ENCODE results near the gene UGT1A10. TPM values are rescaled to one million over a fixed set of nuclear protein-coding genes. Genes with fewer than 3 reads are reported as not detected.
A peak's percentile ranks its signal among the peaks of the same experiment; 100 is the strongest.
"Not testable (repeated sequence)": the region's sequence is repeated elsewhere in the genome, so short reads cannot be mapped to it uniquely, and the experiment has no call there.

UGT1A10 gene
- total RNA-seq, 1 experiment from 2014 or later, result not detected

- in situ Hi-C loops (cut with HindIII; ENCODE audit: low sequenced_read_pairs), result no loop called here
- no peak for DNase-seq (ENCODE audit: low spot score)
These were observed 52.8 kb downstream of the UGT1A10 start for GRCh38 chr2:233689031-233689430.

GRCh38 chr2:233689501-233689900, 53.3 kb downstream of the UGT1A10 start:
- in situ Hi-C loops (cut with HindIII; ENCODE audit: low sequenced_read_pairs), result no loop called here
- no peak for DNase-seq (ENCODE audit: low spot score)

GRCh38 chr2:233690444-233690843, 54.2 kb downstream of the UGT1A10 start:
- in situ Hi-C loops (cut with HindIII; ENCODE audit: low sequenced_read_pairs), result no loop called here

GRCh38 chr2:233691443-233692433, 55.5 kb downstream of the UGT1A10 start:
- in situ Hi-C loops (cut with HindIII; ENCODE audit: low sequenced_read_pairs), result no loop called here

More at GRCh38 chr2:233690444-233690843, 54.2 kb downstream of the UGT1A10 start:
- no peak for DNase-seq (ENCODE audit: low spot score)

GRCh38 chr2:233692648-233693047, 56.4 kb downstream of the UGT1A10 start, which contains the start of gene UGT1A6:
UGT1A6 (plus strand) TSS chr2:233692890; CDS start chr2:233693005, 115 bp downstream.
- in situ Hi-C loops (cut with HindIII; ENCODE audit: low sequenced_read_pairs), result no loop called here
- no peak for DNase-seq (ENCODE audit: low spot score)

More at GRCh38 chr2:233691443-233692433, 55.5 kb downstream of the UGT1A10 start:
- no peak for DNase-seq (ENCODE audit: low spot score)

- in situ Hi-C loops (cut with HindIII; ENCODE audit: low sequenced_read_pairs), result no loop called here
- no peak for DNase-seq (ENCODE audit: low spot score)
These were observed 57.7 kb downstream of the UGT1A10 start for GRCh38 chr2:233693963-233694362.

- no peak for DNase-seq (ENCODE audit: low spot score)
- in situ Hi-C loops (cut with HindIII; ENCODE audit: low sequenced_read_pairs), result no loop called here
These were observed 62.5 kb downstream of the UGT1A10 start for GRCh38 chr2:233698740-233699139.

- DNase-seq (ENCODE audit: low spot score), result no peak
- in situ Hi-C loops (cut with HindIII; ENCODE audit: low sequenced_read_pairs), result no loop called here
These were observed 63.3 kb downstream of the UGT1A10 start for GRCh38 chr2:233699424-233700027.

- DNase-seq (ENCODE audit: low spot score), result no peak
- in situ Hi-C loops (cut with HindIII; ENCODE audit: low sequenced_read_pairs), result no loop called here
These were observed 63.9 kb downstream of the UGT1A10 start for GRCh38 chr2:233700028-233700635.

- in situ Hi-C loops (cut with HindIII; ENCODE audit: low sequenced_read_pairs), result not testable (repeated sequence)
These were observed 64.6 kb downstream of the UGT1A10 start for GRCh38 chr2:233700842-233701241.

GRCh38 chr2:233702238-233702637, 66.0 kb downstream of the UGT1A10 start:
- in situ Hi-C loops (cut with HindIII; ENCODE audit: low sequenced_read_pairs), result no loop called here
- no peak for DNase-seq (ENCODE audit: low spot score)

More at GRCh38 chr2:233700842-233701241, 64.6 kb downstream of the UGT1A10 start:
- DNase-seq (ENCODE audit: low spot score), result not testable (repeated sequence)

- in situ Hi-C loops (cut with HindIII; ENCODE audit: low sequenced_read_pairs), result no loop called here
- DNase-seq (ENCODE audit: low spot score), result no peak
These were observed 69.8 kb downstream of the UGT1A10 start for GRCh38 chr2:233705911-233706506.

GRCh38 chr2:233706720-233707119, 70.5 kb downstream of the UGT1A10 start:
- no peak for DNase-seq (ENCODE audit: low spot score)
- in situ Hi-C loops (cut with HindIII; ENCODE audit: low sequenced_read_pairs), result no loop called here

GRCh38 chr2:233707940-233708644, 71.8 kb downstream of the UGT1A10 start:
- no peak for DNase-seq (ENCODE audit: low spot score)
- in situ Hi-C loops (cut with HindIII; ENCODE audit: low sequenced_read_pairs), result no loop called here

GRCh38 chr2:233708942-233709341, 72.7 kb downstream of the UGT1A10 start:
- DNase-seq (ENCODE audit: low spot score), result no peak
- in situ Hi-C loops (cut with HindIII; ENCODE audit: low sequenced_read_pairs), result no loop called here

GRCh38 chr2:233711312-233712008, 75.2 kb downstream of the UGT1A10 start:
- DNase-seq (ENCODE audit: low spot score), result peak; percentile 53
- in situ Hi-C loops (cut with HindIII; ENCODE audit: low sequenced_read_pairs), result no loop called here

- no peak for DNase-seq (ENCODE audit: low spot score)
- in situ Hi-C loops (cut with HindIII; ENCODE audit: low sequenced_read_pairs), result no loop called here
These were observed 76.5 kb downstream of the UGT1A10 start, which contains the start of gene UGT1A5 for GRCh38 chr2:233712611-233713261. UGT1A5 (plus strand) TSS chr2:233712907; CDS start chr2:233712992, 85 bp downstream.

GRCh38 chr2:233713262-233713615, 77.0 kb downstream of the UGT1A10 start:
- in situ Hi-C loops (cut with HindIII; ENCODE audit: low sequenced_read_pairs), result no loop called here
- no peak for DNase-seq (ENCODE audit: low spot score)
